Measurements from ENCODE around the gene RYK. TPM values are rescaled to one million over a fixed set of nuclear protein-coding genes. Genes with fewer than 3 reads are reported as not detected.
A peak's percentile ranks its signal among the peaks of the same experiment; 100 is the strongest.

Gene RYK
- total and polyA plus RNA-seq, 2 experiments from 2014 or later: 24.9 to 94.8 TPM

DNA sequence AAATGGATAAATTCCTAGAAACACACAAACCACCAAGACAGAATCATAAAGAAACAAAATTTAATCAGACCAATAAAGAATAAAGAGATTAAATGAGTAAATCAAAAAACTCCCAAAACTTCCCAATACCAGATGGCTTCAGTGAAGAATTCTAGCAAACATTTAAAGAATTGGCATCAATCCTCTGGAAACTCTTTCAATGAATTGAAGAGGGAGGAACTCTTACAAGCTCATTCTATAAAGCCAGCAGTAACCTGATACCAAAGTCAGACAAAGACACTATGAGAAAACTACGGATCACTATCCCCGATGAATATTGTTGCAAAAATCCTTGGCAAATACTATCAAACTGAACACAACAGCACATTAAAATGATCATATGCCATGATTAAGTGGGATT is 139.0 kb downstream of the RYK start:
- peak; percentile 30 for DNase-seq (ENCODE audit: low spot score)
- Histone ChIP-seq H3K27me3 (ENCODE audit: insufficient read depth) (no peaks in the 10 kb centered on the region), H3K36me3 (ENCODE audit: insufficient read depth) (no peaks in the 10 kb centered on the region), H3K4me2 (no peak overlapping the region), H3K27ac (ENCODE audit: low read depth) (no peak overlapping the region), H3K9me2 (ENCODE audit: insufficient read depth) (no peaks in the 10 kb centered on the region; the same call in 1 of the 2 replicates), H3K79me2 (replicated peaks; ENCODE audit: insufficient read depth) (no peaks in the 10 kb centered on the region), H3K4me3 (no peak overlapping the region), H3F3A (replicated peaks; ENCODE audit: low read depth) (no peaks in the 10 kb centered on the region), H3K4me1 (ENCODE audit: insufficient read depth) (peaks cover 2% of the 10 kb centered on the region; the same call in 1 of the 2 replicates), H4K20me1 (replicated peaks; ENCODE audit: insufficient read depth) (no peaks in the 10 kb centered on the region), H2AFZ (no peak overlapping the region)
- H3K4me1 Mint-ChIP-seq: peaks cover 8% of the 10 kb centered on the region
- H3K4me3 Mint-ChIP-seq: no peak overlapping the region
- no peak; the same call in 2 of the 3 replicates for ATAC-seq
- H3K36me3 Mint-ChIP-seq (ENCODE audit: low read depth): no peaks in the 10 kb centered on the region; the same call in 2 of the 3 replicates
- H3K27ac Mint-ChIP-seq: no peak overlapping the region
- no peaks in the 10 kb centered on the region for H3K9me3 Mint-ChIP-seq
- TF ChIP-seq ZNF114 (CRISPR knock-in tag; IDR thresholded peaks at IDR 0.05) (no peak), ZNF331 (CRISPR knock-in tag; IDR thresholded peaks at IDR 0.05; ENCODE audit: low read depth) (no peak), JUNB (IDR thresholded peaks at IDR 0.05; ENCODE audit: unreplicated experiment) (no peak), NANOG (IDR thresholded peaks at IDR 0.05; ENCODE audit: borderline replicate concordance) (no peak)
- TF ChIP-seq, protein P1, sequence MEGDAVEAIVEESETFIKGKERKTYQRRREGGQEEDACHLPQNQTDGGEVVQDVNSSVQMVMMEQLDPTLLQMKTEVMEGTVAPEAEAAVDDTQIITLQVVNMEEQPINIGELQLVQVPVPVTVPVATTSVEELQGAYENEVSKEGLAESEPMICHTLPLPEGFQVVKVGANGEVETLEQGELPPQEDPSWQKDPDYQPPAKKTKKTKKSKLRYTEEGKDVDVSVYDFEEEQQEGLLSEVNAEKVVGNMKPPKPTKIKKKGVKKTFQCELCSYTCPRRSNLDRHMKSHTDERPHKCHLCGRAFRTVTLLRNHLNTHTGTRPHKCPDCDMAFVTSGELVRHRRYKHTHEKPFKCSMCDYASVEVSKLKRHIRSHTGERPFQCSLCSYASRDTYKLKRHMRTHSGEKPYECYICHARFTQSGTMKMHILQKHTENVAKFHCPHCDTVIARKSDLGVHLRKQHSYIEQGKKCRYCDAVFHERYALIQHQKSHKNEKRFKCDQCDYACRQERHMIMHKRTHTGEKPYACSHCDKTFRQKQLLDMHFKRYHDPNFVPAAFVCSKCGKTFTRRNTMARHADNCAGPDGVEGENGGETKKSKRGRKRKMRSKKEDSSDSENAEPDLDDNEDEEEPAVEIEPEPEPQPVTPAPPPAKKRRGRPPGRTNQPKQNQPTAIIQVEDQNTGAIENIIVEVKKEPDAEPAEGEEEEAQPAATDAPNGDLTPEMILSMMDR (conservative IDR thresholded peaks at IDR 0.05; ENCODE audit: low read depth in 2 of 2): no peak
- TF ChIP-seq, protein P2, sequence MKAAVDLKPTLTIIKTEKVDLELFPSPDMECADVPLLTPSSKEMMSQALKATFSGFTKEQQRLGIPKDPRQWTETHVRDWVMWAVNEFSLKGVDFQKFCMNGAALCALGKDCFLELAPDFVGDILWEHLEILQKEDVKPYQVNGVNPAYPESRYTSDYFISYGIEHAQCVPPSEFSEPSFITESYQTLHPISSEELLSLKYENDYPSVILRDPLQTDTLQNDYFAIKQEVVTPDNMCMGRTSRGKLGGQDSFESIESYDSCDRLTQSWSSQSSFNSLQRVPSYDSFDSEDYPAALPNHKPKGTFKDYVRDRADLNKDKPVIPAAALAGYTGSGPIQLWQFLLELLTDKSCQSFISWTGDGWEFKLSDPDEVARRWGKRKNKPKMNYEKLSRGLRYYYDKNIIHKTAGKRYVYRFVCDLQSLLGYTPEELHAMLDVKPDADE (IDR thresholded peaks at IDR 0.05): no peak
- TF ChIP-seq, protein P3, sequence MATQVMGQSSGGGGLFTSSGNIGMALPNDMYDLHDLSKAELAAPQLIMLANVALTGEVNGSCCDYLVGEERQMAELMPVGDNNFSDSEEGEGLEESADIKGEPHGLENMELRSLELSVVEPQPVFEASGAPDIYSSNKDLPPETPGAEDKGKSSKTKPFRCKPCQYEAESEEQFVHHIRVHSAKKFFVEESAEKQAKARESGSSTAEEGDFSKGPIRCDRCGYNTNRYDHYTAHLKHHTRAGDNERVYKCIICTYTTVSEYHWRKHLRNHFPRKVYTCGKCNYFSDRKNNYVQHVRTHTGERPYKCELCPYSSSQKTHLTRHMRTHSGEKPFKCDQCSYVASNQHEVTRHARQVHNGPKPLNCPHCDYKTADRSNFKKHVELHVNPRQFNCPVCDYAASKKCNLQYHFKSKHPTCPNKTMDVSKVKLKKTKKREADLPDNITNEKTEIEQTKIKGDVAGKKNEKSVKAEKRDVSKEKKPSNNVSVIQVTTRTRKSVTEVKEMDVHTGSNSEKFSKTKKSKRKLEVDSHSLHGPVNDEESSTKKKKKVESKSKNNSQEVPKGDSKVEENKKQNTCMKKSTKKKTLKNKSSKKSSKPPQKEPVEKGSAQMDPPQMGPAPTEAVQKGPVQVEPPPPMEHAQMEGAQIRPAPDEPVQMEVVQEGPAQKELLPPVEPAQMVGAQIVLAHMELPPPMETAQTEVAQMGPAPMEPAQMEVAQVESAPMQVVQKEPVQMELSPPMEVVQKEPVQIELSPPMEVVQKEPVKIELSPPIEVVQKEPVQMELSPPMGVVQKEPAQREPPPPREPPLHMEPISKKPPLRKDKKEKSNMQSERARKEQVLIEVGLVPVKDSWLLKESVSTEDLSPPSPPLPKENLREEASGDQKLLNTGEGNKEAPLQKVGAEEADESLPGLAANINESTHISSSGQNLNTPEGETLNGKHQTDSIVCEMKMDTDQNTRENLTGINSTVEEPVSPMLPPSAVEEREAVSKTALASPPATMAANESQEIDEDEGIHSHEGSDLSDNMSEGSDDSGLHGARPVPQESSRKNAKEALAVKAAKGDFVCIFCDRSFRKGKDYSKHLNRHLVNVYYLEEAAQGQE (IDR thresholded peaks at IDR 0.05; ENCODE audit: unreplicated experiment): no peak
- no peaks in the 10 kb centered on the region for H3K27me3 Mint-ChIP-seq (ENCODE audit: insufficient read depth, low read depth, poor library complexity)

DNA sequence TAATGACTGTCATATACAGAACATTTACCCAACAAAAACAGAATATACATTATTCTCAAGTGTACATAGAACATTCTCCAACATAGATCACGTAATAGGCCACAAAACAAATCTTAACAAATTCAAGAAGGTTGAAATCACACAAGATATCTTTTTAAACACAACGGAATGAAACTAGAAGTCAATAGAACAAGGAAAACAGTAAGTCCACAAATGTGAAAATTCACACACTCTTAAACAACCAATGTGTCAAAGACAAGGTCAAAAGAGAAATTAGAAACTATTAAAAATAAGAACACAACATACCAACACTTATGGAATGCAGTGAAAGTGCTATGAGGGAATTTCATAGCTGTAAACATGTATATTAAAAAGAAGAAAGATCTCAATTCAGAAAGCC is 139.7 kb downstream of the RYK start:
- Histone ChIP-seq H3F3A (replicated peaks; ENCODE audit: low read depth) (no peaks in the 10 kb centered on the region), H3K4me3 (no peak overlapping the region), H3K9me2 (ENCODE audit: insufficient read depth) (no peaks in the 10 kb centered on the region; the same call in 1 of the 2 replicates), H2AFZ (no peak overlapping the region), H3K36me3 (ENCODE audit: insufficient read depth) (no peaks in the 10 kb centered on the region), H3K4me2 (no peak overlapping the region), H3K79me2 (replicated peaks; ENCODE audit: insufficient read depth) (no peaks in the 10 kb centered on the region), H3K4me1 (ENCODE audit: insufficient read depth) (peaks cover 4% of the 10 kb centered on the region; the same call in 1 of the 2 replicates), H3K27ac (ENCODE audit: low read depth) (no peak overlapping the region), H3K27me3 (ENCODE audit: insufficient read depth) (no peaks in the 10 kb centered on the region), H4K20me1 (replicated peaks; ENCODE audit: insufficient read depth) (no peaks in the 10 kb centered on the region)
- DNase-seq (ENCODE audit: low spot score) (no peak), ATAC-seq (no peak)
- Mint-ChIP-seq H3K9me3 (no peaks in the 10 kb centered on the region), H3K4me3 (no peak overlapping the region), H3K4me1 (peaks cover 11% of the 10 kb centered on the region), H3K36me3 (ENCODE audit: low read depth) (no peaks in the 10 kb centered on the region; the same call in 2 of the 3 replicates), H3K27me3 (ENCODE audit: insufficient read depth, low read depth, poor library complexity) (no peaks in the 10 kb centered on the region), H3K27ac (no peak overlapping the region)
- TF ChIP-seq, protein P4, sequence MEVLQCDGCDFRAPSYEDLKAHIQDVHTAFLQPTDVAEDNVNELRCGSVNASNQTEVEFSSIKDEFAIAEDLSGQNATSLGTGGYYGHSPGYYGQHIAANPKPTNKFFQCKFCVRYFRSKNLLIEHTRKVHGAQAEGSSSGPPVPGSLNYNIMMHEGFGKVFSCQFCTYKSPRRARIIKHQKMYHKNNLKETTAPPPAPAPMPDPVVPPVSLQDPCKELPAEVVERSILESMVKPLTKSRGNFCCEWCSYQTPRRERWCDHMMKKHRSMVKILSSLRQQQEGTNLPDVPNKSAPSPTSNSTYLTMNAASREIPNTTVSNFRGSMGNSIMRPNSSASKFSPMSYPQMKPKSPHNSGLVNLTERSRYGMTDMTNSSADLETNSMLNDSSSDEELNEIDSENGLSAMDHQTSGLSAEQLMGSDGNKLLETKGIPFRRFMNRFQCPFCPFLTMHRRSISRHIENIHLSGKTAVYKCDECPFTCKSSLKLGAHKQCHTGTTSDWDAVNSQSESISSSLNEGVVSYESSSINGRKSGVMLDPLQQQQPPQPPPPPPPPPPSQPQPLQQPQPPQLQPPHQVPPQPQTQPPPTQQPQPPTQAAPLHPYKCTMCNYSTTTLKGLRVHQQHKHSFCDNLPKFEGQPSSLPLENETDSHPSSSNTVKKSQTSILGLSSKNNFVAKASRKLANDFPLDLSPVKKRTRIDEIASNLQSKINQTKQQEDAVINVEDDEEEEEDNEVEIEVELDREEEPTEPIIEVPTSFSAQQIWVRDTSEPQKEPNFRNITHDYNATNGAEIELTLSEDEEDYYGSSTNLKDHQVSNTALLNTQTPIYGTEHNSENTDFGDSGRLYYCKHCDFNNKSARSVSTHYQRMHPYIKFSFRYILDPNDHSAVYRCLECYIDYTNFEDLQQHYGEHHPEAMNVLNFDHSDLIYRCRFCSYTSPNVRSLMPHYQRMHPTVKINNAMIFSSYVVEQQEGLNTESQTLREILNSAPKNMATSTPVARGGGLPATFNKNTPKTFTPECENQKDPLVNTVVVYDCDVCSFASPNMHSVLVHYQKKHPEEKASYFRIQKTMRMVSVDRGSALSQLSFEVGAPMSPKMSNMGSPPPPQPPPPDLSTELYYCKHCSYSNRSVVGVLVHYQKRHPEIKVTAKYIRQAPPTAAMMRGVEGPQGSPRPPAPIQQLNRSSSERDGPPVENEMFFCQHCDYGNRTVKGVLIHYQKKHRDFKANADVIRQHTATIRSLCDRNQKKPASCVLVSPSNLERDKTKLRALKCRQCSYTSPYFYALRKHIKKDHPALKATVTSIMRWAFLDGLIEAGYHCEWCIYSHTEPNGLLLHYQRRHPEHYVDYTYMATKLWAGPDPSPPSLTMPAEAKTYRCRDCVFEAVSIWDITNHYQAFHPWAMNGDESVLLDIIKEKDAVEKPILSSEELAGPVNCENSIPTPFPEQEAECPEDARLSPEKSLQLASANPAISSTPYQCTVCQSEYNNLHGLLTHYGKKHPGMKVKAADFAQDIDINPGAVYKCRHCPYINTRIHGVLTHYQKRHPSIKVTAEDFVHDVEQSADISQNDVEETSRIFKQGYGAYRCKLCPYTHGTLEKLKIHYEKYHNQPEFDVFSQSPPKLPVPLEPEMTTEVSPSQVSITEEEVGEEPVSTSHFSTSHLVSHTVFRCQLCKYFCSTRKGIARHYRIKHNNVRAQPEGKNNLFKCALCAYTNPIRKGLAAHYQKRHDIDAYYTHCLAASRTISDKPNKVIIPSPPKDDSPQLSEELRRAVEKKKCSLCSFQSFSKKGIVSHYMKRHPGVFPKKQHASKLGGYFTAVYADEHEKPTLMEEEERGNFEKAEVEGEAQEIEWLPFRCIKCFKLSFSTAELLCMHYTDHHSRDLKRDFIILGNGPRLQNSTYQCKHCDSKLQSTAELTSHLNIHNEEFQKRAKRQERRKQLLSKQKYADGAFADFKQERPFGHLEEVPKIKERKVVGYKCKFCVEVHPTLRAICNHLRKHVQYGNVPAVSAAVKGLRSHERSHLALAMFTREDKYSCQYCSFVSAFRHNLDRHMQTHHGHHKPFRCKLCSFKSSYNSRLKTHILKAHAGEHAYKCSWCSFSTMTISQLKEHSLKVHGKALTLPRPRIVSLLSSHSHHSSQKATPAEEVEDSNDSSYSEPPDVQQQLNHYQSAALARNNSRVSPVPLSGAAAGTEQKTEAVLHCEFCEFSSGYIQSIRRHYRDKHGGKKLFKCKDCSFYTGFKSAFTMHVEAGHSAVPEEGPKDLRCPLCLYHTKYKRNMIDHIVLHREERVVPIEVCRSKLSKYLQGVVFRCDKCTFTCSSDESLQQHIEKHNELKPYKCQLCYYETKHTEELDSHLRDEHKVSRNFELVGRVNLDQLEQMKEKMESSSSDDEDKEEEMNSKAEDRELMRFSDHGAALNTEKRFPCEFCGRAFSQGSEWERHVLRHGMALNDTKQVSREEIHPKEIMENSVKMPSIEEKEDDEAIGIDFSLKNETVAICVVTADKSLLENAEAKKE (CRISPR knock-in tag; IDR thresholded peaks at IDR 0.05): no peak
- TF ChIP-seq NANOG (IDR thresholded peaks at IDR 0.05; ENCODE audit: borderline replicate concordance): no peak
- TF ChIP-seq ZNF114 (CRISPR knock-in tag; IDR thresholded peaks at IDR 0.05): no peak
- TF ChIP-seq ZNF331 (CRISPR knock-in tag; IDR thresholded peaks at IDR 0.05; ENCODE audit: low read depth): no peak
- no peak for TF ChIP-seq STAT1 (IDR thresholded peaks at IDR 0.05; ENCODE audit: unreplicated experiment)
